Hepatic stellate cell (primary cell): ENCODE results near the gene CD63.

Experiments used
- DNase-seq: peaks from one replicate; pipeline ENCODE4 v3.0.0; 2011; ENCODE audit warnings: low spot score

CD63 gene

GRCh38 chr12:55739025-55739378 is 10.2 kb upstream of the CD63 start:
- DNase-seq, result no peak

GRCh38 chr12:55738123-55739024 is 9.6 kb upstream of the CD63 start:
- DNase-seq, result peak; percentile 71

GRCh38 chr12:55737581-55738122 is 8.8 kb upstream of the CD63 start:
- no peak for DNase-seq

GRCh38 chr12:55736780-55737580 is 8.2 kb upstream of the CD63 start:
- DNase-seq, result peak; percentile 74

GRCh38 chr12:55736076-55736475 is 7.3 kb upstream of the CD63 start:
- DNase-seq, result no peak

- DNase-seq, result no peak
Observed at GRCh38 chr12:55734595-55734994, 5.8 kb upstream of the CD63 start.

GRCh38 chr12:55733858-55734257 is 5.0 kb upstream of the CD63 start:
- DNase-seq, result no peak

- DNase-seq, result no peak
Observed at GRCh38 chr12:55733021-55733555, 4.3 kb upstream of the CD63 start.

GRCh38 chr12:55732288-55732687 is 3.5 kb upstream of the CD63 start:
- no peak for DNase-seq

- no peak for DNase-seq
Observed at GRCh38 chr12:55729819-55730818, 1.3 kb upstream of the CD63 start.

GRCh38 chr12:55728186-55728938 is 447 bp downstream of the CD63 start:
- DNase-seq, result no peak

GRCh38 chr12:55727643-55728185 is 1.1 kb downstream of the CD63 start:
- DNase-seq, result no peak

- DNase-seq, result no peak
Observed at GRCh38 chr12:55726971-55727370, 1.8 kb downstream of the CD63 start.

GRCh38 chr12:55725556-55725955 is 3.3 kb downstream of the CD63 start:
- DNase-seq, result no peak

GRCh38 chr12:55724940-55725309 is 3.9 kb downstream of the CD63 start:
- DNase-seq, result no peak

GRCh38 chr12:55724226-55724939 is 4.4 kb downstream of the CD63 start:
- no peak for DNase-seq

- DNase-seq, result no peak
Observed at GRCh38 chr12:55723516-55724225, 5.1 kb downstream of the CD63 start.

GRCh38 chr12:55722948-55723347 is 5.9 kb downstream of the CD63 start:
- no peak for DNase-seq

- DNase-seq, result no peak
Observed at GRCh38 chr12:55721601-55722213, 7.1 kb downstream of the CD63 start.
